HG03175 (cell line): ENCODE measurements around the gene ZNF728.
"Not testable (repeated sequence)": the region's sequence is repeated elsewhere in the genome, so short reads cannot be mapped to it uniquely, and the experiment has no call there.

ENCODE experiments used
- ATAC-seq: cut with Tn5 transposase; IDR thresholded peaks from one replicate; pipeline ENCODE4 v1.9.1; 2021; ENCODE audit warnings: mild to moderate bottlenecking, moderate library complexity; ENCODE audit not compliant: unreplicated experiment

Gene ZNF728

DNA sequence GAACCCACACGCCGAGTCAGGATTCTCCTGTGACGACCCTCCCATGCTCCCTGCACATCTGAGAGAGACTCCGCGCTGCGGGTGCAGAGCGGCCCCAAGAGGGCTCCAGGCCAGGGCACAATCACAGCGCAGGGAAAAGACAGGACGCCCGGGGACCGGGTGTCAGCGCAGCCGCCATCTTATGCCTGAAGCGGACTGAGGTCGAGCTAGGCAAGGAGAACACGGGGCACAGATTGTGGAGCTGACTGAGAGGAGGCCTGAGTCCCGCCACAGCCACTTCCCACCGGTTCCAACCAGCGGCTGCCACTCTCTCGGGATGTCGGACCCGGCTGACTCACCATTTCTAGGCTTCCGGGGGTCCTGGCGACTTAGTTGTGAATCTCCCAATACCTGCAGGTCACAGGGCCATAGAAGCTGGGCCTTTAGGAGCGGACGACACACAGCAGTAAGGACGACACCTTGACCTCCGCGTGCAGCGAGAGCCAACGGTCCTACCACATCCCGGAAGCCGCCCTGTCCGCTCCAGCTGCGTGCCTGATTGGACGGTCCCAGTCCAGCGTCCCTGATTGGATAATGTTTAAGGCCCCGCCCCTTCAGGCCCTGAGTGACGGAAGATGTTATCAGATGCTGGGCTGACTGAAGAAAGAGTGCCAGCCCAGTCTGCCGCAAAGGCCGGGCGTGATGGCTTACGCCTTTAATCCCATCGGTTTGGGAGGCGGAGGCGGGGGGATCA is at the start of gene ZNF728:
ZNF728 (minus strand) TSS at position 487 of the 733 bp plus-strand sequence; CDS start at position 341, 146 bp downstream.
- no peak for ATAC-seq

- no peak for ATAC-seq
Measured at GRCh38 chr19:23052349-23052748, 49.4 kb upstream of the ZNF728 start.

DNA sequence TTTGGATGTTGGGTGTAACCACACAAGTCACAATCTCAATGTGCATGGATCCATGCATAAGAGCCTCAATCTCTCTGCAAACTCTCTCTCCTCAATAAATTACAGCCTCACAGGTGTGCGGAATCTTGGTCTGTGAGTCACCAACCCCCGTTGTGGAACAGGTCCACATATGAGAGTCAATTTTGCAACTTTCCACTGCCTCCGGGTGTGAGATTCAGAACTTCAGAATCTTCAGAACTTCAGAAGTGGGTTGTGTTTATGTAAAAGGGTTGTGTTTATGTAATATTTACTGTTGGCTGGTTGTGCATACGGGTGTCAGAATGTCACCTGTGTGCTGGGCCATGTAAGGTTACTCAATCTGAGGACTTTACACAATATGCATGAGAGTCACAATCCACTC is 46.3 kb upstream of the ZNF728 start:
- no peak for ATAC-seq

DNA sequence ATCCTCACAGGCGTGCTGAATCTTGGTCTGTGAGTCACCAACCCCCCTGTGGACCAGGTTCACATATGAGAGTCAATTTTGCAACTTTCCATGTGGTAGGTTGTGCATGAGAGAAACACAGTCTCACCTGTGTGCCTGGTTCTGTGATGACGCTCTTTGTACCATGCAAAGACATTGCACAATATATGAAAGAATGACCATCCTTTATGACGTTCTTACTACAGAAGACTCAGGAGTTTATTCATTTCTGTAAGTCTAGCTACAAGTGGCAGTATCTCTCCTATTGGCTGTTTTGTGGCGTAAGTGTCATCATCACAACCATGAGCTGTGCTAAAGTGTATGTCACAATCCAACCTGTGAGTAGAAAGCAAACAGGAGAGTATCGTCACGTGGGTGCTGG is 43.8 kb upstream of the ZNF728 start:
- no peak for ATAC-seq

DNA sequence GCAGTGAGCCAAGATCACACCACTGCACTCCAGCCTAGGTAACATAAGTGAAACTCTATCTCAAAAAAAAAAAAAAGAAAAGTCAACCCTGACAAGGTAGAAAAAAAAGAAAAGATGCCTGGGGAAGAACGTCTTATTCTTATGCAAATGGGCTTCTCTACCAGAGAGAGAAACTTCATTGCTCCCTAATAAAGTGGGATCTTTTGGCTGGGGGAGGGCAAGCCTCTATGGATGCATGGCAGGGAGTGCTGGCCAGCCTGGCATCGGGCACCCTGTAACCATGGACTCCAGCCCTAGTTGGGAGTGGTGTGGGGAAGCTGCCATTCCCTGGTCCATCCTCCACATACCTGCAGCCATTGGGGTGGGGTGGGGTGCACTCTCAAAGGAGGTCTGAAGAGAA is 30.7 kb upstream of the ZNF728 start:
- ATAC-seq = no peak

- ATAC-seq = no peak
Measured at GRCh38 chr19:23015660-23016059, 12.7 kb upstream of the ZNF728 start.

DNA sequence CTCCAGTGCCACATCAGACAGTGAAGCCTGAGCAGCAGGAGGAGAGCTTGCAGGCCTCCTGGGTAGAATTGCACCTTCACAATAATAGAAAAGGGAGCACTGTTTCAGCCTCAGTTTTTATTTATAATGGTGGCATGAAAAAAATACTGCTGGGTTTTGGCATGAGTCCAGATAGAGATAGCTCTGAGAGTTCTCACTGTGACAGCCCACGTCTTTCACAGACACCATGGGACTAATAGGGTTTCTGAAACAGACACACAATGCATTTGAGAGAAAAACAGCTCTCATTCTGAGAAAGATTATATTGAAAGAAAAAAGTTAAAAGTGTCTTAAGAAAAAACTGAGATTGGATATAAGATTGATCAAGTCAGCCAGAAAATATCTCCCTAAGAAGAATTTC is 8.0 kb downstream of the ZNF728 start:
- not testable (repeated sequence) for ATAC-seq

DNA sequence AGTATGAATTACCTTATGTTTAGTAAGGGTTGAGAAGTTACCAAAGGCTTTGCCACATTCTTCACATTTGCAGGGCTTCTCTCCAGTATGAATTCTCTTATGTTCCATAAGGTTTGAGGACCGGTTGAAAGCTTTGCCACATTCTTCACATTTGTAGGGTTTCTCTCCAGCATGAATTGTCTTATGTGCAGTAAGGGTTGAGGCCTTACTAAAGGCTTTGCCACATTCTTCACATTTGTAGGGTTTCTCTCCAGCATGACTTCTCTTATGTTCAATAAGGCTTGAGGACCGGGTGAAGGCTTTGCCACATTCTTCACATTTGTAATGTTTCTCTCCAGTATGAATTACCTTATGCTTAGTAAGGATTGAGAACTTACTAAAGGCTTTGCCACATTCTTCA is 26.7 kb downstream of the ZNF728 start:
- no peak for ATAC-seq

DNA sequence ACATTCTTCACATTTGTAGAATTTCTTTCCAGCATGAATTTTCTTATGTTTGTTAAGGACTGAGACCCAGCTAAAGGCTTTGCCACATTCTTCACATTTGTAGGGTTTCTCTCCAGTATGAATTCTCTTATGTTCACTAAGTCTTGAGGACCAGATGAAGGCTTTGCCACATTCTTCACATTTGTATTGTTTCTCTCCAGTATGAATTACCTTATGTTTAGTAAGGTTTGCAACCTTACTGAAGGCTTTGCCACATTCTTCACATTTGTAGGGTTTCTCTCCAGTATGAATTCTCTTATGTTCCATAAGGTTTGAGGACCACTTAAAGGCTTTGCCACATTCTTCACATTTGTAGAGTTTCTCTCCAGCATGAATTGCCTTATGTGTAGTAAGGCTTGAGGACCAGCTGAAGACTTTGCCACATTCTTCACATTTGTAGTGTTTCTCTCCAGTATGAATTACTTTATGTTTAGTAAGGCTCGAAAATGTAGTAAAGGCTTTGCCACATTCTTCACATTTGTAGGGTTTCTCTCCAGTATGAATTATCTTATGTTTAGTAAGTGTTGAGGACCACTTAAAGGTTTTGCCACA is 27.3 kb downstream of the ZNF728 start:
- ATAC-seq = not testable (repeated sequence)

DNA sequence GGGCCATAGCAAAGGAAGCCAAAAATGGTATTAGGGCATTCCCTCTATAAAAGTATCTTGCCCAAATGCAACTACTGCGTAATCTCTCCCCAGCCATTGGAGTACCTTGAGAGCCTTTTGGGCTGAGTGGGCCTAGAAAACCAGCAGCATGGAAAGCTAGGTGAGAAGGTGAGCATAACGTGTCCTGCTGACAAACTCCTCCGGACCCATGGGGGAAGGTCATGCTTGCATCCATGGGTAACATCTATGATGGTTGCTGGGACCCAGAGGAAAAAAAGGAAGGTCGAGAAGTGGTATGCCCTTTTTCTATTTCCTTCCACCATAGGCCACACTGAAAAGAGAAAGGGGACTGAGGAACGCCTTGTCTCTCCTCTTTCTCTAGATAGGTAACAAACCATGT is 57.4 kb downstream of the ZNF728 start:
- ATAC-seq = no peak

DNA sequence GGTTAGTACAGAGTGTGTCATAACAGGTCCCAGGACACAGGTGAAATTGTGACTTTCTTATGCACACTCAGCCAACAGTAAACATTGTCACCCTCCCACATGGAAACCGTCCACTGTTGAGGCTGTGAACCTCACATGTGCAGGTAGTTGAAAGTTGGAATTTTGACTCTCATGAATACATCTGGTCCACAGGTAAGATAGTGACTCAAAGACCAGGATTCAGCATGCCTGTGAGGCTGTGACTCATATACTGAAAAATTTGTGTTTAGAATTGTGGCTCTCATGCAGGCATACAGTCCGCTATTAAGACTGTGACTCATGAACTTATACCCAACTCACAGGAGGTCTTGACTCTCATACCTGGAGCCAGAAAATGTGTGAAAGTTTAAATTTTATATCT is 67.8 kb downstream of the ZNF728 start:
- no peak for ATAC-seq

GRCh38 chr19:22927576-22927975 is 75.4 kb downstream of the ZNF728 start:
- not testable (repeated sequence) for ATAC-seq

GRCh38 chr19:22925181-22925580 is 77.8 kb downstream of the ZNF728 start:
- not testable (repeated sequence) for ATAC-seq
